ENCODE data around the gene MUC6. TPM values are rescaled to one million over a fixed set of nuclear protein-coding genes. Genes with fewer than 3 reads are reported as not detected.
A peak's percentile ranks its signal among the peaks of the same experiment; 100 is the strongest.

MUC6 gene
- total and polyA plus RNA-seq, 3 experiments from 2014 or later, result not detected

GRCh38 chr11:1009991-1010390 lies 26.5 kb downstream of the MUC6 start:
- POLR2A ChIA-PET, result no interaction called here
- no peaks in the 10 kb centered on the region for H3K9me3 ChIP-seq (ENCODE audit: low read length)

DNA sequence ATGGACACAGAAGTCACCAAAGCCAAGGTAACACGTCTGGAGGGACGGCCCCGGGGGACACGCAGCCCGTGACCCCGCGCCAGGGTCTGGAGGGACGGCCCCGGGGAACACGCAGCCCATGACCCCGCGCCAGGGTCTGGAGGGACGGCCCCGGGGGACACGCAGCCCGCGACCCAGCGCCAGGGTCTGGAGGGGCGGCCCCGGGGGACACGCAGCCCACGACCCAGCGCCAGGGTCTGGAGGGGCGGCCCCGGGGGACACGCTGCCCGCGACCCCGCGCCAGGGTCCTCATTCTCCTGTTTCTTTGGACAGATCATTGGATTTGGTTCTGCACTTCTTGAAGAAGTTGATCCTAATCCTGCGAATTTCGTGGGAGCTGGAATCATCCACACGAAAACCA lies 27.1 kb downstream of the MUC6 start:
- ChIA-PET POLR2A (no interaction called here), CTCF (no interaction called here)
- no peak for DNase-seq
- Histone ChIP-seq H3K27me3 (ENCODE audit: insufficient read depth, low read length, poor library complexity, severe bottlenecking) (no peaks in the 10 kb centered on the region), H3K4me3 (ENCODE audit: low read length) (no peak overlapping the region), H3K36me3 (ENCODE audit: insufficient read depth, low read length) (peaks cover 25% of the 10 kb centered on the region), H3K4me1 (ENCODE audit: insufficient read depth, low read length) (no peaks in the 10 kb centered on the region), H3K27ac (ENCODE audit: low read depth, low read length) (no peak overlapping the region), H3K9me3 (ENCODE audit: low read length) (no peaks in the 10 kb centered on the region)
- Mint-ChIP-seq H3K9me3 (no peaks in the 10 kb centered on the region), H3K36me3 (peaks cover 5 to 71% (median 14%) of the 10 kb centered on the region in 3 donors), H3K4me1 (no peaks in the 10 kb centered on the region), H3K27me3 (no peaks in the 10 kb centered on the region), H3K4me3 (no peak overlapping the region), H3K27ac (no peak overlapping the region)

More at GRCh38 chr11:1009991-1010390, 26.5 kb downstream of the MUC6 start:
- Mint-ChIP-seq H3K36me3 (peaks cover 5 to 65% (median 14%) of the 10 kb centered on the region in 3 donors), H3K27ac (no peak overlapping the region), H3K27me3 (no peaks in the 10 kb centered on the region), H3K4me1 (no peaks in the 10 kb centered on the region), H3K4me3 (no peak overlapping the region), H3K9me3 (no peaks in the 10 kb centered on the region)
- H3K27me3 ChIP-seq (ENCODE audit: insufficient read depth, low read length, poor library complexity, severe bottlenecking), result no peaks in the 10 kb centered on the region
- peaks cover 19% of the 10 kb centered on the region for H3K36me3 ChIP-seq (ENCODE audit: insufficient read depth, low read length)
- H3K4me1 ChIP-seq (ENCODE audit: insufficient read depth, low read length), result no peaks in the 10 kb centered on the region
- CTCF ChIA-PET, result no interaction called here
- no peak overlapping the region for H3K27ac ChIP-seq (ENCODE audit: low read depth, low read length)
- H3K4me3 ChIP-seq (ENCODE audit: low read length), result no peak overlapping the region
- DNase-seq, result no peak

- Mint-ChIP-seq H3K27me3 (no peaks in the 10 kb centered on the region), H3K4me1 (no peaks in the 10 kb centered on the region), H3K36me3 (peaks cover 5 to 75% (median 14%) of the 10 kb centered on the region in 3 donors), H3K4me3 (no peak overlapping the region), H3K9me3 (no peaks in the 10 kb centered on the region), H3K27ac (no peak overlapping the region)
- no peak for DNase-seq
- no peak overlapping the region for H3K27ac ChIP-seq (ENCODE audit: low read depth, low read length)
- CTCF ChIA-PET, result no interaction called here
- H3K36me3 ChIP-seq (ENCODE audit: insufficient read depth, low read length), result peaks cover 25% of the 10 kb centered on the region
- H3K4me1 ChIP-seq (ENCODE audit: insufficient read depth, low read length), result no peaks in the 10 kb centered on the region
- H3K4me3 ChIP-seq (ENCODE audit: low read length), result no peak overlapping the region
- H3K9me3 ChIP-seq (ENCODE audit: low read length), result no peaks in the 10 kb centered on the region
- H3K27me3 ChIP-seq (ENCODE audit: insufficient read depth, low read length, poor library complexity, severe bottlenecking), result no peaks in the 10 kb centered on the region
- POLR2A ChIA-PET, result no interaction called here
Observed at GRCh38 chr11:1008803-1009145, 27.7 kb downstream of the MUC6 start.

- H3K36me3 Mint-ChIP-seq, result peaks cover 5 to 80% (median 16%) of the 10 kb centered on the region in 3 donors
- no peak for DNase-seq
- H3K4me1 ChIP-seq (ENCODE audit: insufficient read depth, low read length), result no peaks in the 10 kb centered on the region
- CTCF ChIA-PET, result no interaction called here
- H3K36me3 ChIP-seq (ENCODE audit: insufficient read depth, low read length), result peaks cover 26% of the 10 kb centered on the region
- H3K27me3 Mint-ChIP-seq, result no peaks in the 10 kb centered on the region
- H3K27me3 ChIP-seq (ENCODE audit: insufficient read depth, low read length, poor library complexity, severe bottlenecking), result no peaks in the 10 kb centered on the region
- peaks cover 0 to 3% (median 0%) of the 10 kb centered on the region in 3 donors for H3K4me1 Mint-ChIP-seq
- H3K9me3 Mint-ChIP-seq, result no peaks in the 10 kb centered on the region
- POLR2A ChIA-PET, result no interaction called here
- no peak overlapping the region for H3K27ac Mint-ChIP-seq
- no peak overlapping the region for H3K4me3 ChIP-seq (ENCODE audit: low read length)
- H3K4me3 Mint-ChIP-seq, result no peak overlapping the region
- H3K9me3 ChIP-seq (ENCODE audit: low read length), result no peaks in the 10 kb centered on the region
- H3K27ac ChIP-seq (ENCODE audit: low read depth, low read length), result no peak overlapping the region
Observed at GRCh38 chr11:1008001-1008802, 28.3 kb downstream of the MUC6 start.

DNA sequence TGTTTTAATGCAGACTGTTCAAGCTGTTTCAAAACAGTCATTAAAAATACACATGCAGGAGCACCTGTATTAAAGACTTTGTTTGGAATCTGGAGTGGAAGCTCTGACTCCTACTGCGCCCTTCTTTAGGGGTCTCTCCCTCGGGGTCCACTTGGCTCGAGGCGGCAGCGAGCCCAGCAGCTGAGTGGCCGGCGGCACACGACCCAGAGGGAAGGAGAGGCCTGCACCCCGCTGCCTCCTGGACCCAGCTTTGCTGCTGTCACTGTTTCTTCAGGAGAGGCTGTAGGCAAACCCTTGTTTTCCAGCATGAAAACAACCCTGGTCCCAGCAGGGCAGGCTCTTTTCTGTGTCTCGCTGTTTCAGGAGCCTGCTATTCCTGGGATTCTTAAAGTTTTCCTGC lies 29.2 kb downstream of the MUC6 start:
- H3K9me3 ChIP-seq (ENCODE audit: low read length), result no peaks in the 10 kb centered on the region
- Mint-ChIP-seq H3K36me3 (peaks cover 5 to 86% (median 18%) of the 10 kb centered on the region in 3 donors), H3K27ac (no peak overlapping the region), H3K27me3 (no peaks in the 10 kb centered on the region), H3K4me1 (peaks cover 0 to 3% (median 0%) of the 10 kb centered on the region in 3 donors), H3K4me3 (no peak overlapping the region), H3K9me3 (no peaks in the 10 kb centered on the region)
- no peaks in the 10 kb centered on the region for H3K27me3 ChIP-seq (ENCODE audit: insufficient read depth, low read length, poor library complexity, severe bottlenecking)
- ChIA-PET POLR2A (no interaction called here), CTCF (no interaction called here)
- H3K4me3 ChIP-seq (ENCODE audit: low read length), result no peak overlapping the region
- H3K36me3 ChIP-seq (ENCODE audit: insufficient read depth, low read length), result peaks cover 30% of the 10 kb centered on the region
- no peaks in the 10 kb centered on the region for H3K4me1 ChIP-seq (ENCODE audit: insufficient read depth, low read length)
- DNase-seq, result no peak
- no peak overlapping the region for H3K27ac ChIP-seq (ENCODE audit: low read depth, low read length)

DNA sequence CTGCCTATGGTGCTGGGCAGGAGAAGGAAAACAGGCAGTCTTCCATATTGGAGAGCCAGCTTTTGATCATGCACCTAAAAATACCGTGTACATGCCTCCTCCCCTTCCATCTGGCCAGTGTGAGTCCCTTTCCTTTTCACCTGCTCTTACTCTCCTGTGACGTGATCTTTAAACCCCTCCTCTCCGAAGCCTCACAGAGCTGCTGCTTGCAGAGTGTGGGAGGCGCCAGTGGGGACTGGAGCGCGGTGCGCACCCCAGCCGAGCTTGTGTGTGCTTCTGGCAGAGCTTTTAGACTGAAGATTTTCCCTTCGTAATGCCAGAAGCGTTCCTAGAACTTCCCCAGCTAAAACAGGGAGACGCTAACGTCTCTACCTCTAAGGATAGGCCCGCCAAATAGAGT lies 29.8 kb downstream of the MUC6 start:
- no peaks in the 10 kb centered on the region for H3K9me3 ChIP-seq (ENCODE audit: low read length)
- H3K4me3 ChIP-seq (ENCODE audit: low read length), result no peak overlapping the region
- H3K27me3 ChIP-seq (ENCODE audit: insufficient read depth, low read length, poor library complexity, severe bottlenecking), result no peaks in the 10 kb centered on the region
- Mint-ChIP-seq H3K27me3 (no peaks in the 10 kb centered on the region), H3K4me3 (no peak overlapping the region), H3K27ac (peak overlapping the region in 2 of 8 donors; percentile 3 to 29), H3K9me3 (no peaks in the 10 kb centered on the region), H3K36me3 (peaks cover 5 to 87% (median 16%) of the 10 kb centered on the region in 3 donors), H3K4me1 (peaks cover 0 to 3% (median 0%) of the 10 kb centered on the region in 3 donors)
- no peak for DNase-seq
- POLR2A ChIA-PET, result no interaction called here
- peaks cover 30% of the 10 kb centered on the region for H3K36me3 ChIP-seq (ENCODE audit: insufficient read depth, low read length)
- CTCF ChIA-PET, result no interaction called here
- no peaks in the 10 kb centered on the region for H3K4me1 ChIP-seq (ENCODE audit: insufficient read depth, low read length)
- no peak overlapping the region for H3K27ac ChIP-seq (ENCODE audit: low read depth, low read length)

- no peak overlapping the region for H3K27ac Mint-ChIP-seq
- no peaks in the 10 kb centered on the region for H3K9me3 ChIP-seq (ENCODE audit: low read length)
- CTCF ChIA-PET, result no interaction called here
- H3K27me3 Mint-ChIP-seq, result no peaks in the 10 kb centered on the region
- no peak overlapping the region for H3K4me3 ChIP-seq (ENCODE audit: low read length)
- no peaks in the 10 kb centered on the region for H3K9me3 Mint-ChIP-seq
- peaks cover 10 to 88% (median 20%) of the 10 kb centered on the region in 3 donors for H3K36me3 Mint-ChIP-seq
- DNase-seq, result no peak
- no peak overlapping the region for H3K4me3 Mint-ChIP-seq
- H3K27ac ChIP-seq (ENCODE audit: low read depth, low read length), result no peak overlapping the region
- H3K4me1 ChIP-seq (ENCODE audit: insufficient read depth, low read length), result no peaks in the 10 kb centered on the region
- H3K36me3 ChIP-seq (ENCODE audit: insufficient read depth, low read length), result peaks cover 30% of the 10 kb centered on the region
- POLR2A ChIA-PET, result no interaction called here
- H3K27me3 ChIP-seq (ENCODE audit: insufficient read depth, low read length, poor library complexity, severe bottlenecking), result no peaks in the 10 kb centered on the region
- peaks cover 0 to 5% (median 3%) of the 10 kb centered on the region in 3 donors for H3K4me1 Mint-ChIP-seq
Observed at GRCh38 chr11:1005928-1006327, 30.6 kb downstream of the MUC6 start.

DNA sequence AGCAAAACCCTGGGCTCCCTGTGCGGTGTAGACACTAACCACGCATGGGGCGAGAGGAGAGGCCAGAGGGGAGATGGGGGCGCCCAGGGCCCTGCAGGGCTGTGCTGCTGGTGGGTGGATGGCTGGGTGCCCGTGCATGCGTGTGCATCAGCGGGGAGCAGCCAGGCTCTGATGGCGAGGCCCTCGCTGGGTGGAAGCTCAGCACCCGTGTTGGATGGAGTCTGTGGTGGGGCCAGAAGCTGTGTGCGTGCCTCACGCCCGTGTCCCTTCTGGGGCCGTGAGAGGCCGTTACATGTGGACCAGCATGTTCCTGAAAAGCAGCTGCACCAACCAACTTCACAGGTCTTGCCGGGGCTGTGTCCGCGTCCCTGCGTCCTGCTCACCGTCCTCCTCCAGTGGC lies 33.4 kb downstream of the MUC6 start:
- H3K27ac Mint-ChIP-seq, result peak overlapping the region in 2 of 8 donors; percentile 55 to 63
- Histone ChIP-seq H3K27me3 (ENCODE audit: insufficient read depth, low read length, poor library complexity, severe bottlenecking) (no peaks in the 10 kb centered on the region), H3K27ac (ENCODE audit: low read depth, low read length) (no peak overlapping the region), H3K4me3 (ENCODE audit: low read length) (no peak overlapping the region), H3K4me1 (ENCODE audit: insufficient read depth, low read length) (no peaks in the 10 kb centered on the region), H3K9me3 (ENCODE audit: low read length) (no peaks in the 10 kb centered on the region), H3K36me3 (ENCODE audit: insufficient read depth, low read length) (peaks cover 21% of the 10 kb centered on the region)
- POLR2A ChIA-PET, result no interaction called here
- H3K9me3 Mint-ChIP-seq, result no peaks in the 10 kb centered on the region
- no peak overlapping the region for H3K4me3 Mint-ChIP-seq
- H3K4me1 Mint-ChIP-seq, result peaks cover 0 to 8% (median 3%) of the 10 kb centered on the region in 3 donors
- CTCF ChIA-PET, result no interaction called here
- H3K36me3 Mint-ChIP-seq, result peaks cover 7 to 81% (median 17%) of the 10 kb centered on the region in 3 donors
- DNase-seq, result no peak
- H3K27me3 Mint-ChIP-seq, result no peaks in the 10 kb centered on the region

All from CD8-positive, alpha-beta memory T cell (primary cell).